Esophagus squamous epithelium (tissue), 4 donors: ENCODE data around the gene NCKIPSD.

Experiments used
- POLR2A ChIP-seq, 4 donors: fragments of 450-650 bp; IDR thresholded peaks; one replicate each; pipeline ENCODE4 v1.6.1; 2017; ENCODE audit warnings: antibody characterized with exemption in 4 of 4, mild to moderate bottlenecking in 4 of 4, moderate library complexity in 3 of 4
- TF ChIP-seq, protein P1 (sequence below), 6 experiments: fragments of 450-650 bp in 4 of 6; fragments of 200-600 bp in 2 of 6; sonication (generic) in 2 of 6; IDR thresholded peaks; one replicate each; pipeline ENCODE4 v1.5.1; 2016 to 2019; ENCODE audit warnings: antibody characterized with exemption in 6 of 6, mild to moderate bottlenecking in 4 of 6, moderate library complexity in 4 of 6

DNA sequence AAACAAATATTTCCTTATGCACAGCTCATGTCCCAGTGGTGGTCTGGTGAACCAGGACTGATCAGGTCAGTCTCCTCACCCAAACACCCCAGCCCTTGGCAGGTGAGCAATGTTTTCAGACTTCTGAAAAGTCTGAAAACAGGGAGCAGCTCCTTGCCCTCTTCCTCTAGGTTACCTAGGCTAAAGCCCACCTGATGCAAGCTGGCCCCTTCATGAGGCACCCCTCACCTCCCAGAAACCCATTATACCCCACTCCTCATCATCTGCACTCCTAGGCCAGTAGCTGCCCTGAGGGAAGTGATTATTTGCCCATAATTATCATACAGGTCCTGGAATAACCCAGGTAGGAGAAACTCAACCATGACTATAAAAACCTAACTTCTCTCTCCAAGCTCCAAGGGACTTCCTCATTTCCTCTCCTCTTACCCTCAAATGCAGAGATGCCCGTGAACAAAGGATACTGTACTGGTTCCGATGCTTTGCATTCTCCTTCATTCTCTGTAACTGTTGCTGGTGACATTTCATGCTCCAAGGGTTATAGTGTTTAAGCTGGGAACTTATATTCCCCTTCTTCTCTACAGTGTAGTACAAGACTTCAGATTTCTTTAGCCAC is 5.2 kb upstream of the NCKIPSD start:
- TF ChIP-seq, protein P1, sequence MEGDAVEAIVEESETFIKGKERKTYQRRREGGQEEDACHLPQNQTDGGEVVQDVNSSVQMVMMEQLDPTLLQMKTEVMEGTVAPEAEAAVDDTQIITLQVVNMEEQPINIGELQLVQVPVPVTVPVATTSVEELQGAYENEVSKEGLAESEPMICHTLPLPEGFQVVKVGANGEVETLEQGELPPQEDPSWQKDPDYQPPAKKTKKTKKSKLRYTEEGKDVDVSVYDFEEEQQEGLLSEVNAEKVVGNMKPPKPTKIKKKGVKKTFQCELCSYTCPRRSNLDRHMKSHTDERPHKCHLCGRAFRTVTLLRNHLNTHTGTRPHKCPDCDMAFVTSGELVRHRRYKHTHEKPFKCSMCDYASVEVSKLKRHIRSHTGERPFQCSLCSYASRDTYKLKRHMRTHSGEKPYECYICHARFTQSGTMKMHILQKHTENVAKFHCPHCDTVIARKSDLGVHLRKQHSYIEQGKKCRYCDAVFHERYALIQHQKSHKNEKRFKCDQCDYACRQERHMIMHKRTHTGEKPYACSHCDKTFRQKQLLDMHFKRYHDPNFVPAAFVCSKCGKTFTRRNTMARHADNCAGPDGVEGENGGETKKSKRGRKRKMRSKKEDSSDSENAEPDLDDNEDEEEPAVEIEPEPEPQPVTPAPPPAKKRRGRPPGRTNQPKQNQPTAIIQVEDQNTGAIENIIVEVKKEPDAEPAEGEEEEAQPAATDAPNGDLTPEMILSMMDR (IDR thresholded peaks at IDR 0.05): no peak
- no peak for TF ChIP-seq POLR2A (IDR thresholded peaks at IDR 0.05)
